Caco-2 (cell line): ENCODE results near the gene POFUT1. TPM values are rescaled to one million over a fixed set of nuclear protein-coding genes. Genes with fewer than 3 reads are reported as not detected.
A peak's percentile ranks its signal among the peaks of the same experiment; 100 is the strongest.

Experiments
- BruUV-seq: library from RNA; stranded (reverse); fragments of 400-500 nt; replicated peaks from 2 replicates; lab custom pipeline; 2021; lab: Mats Ljungman, UMichigan
- CTCF ChIA-PET: fragments of 300-600 bp; sonication (Branson Sonifier 250); formaldehyde crosslinking; loops from one replicate; lab custom pipeline; 2022; ENCODE audit warnings: antibody characterized with exemption; lab: Charles Lee
- POLR2A ChIA-PET: fragments of 300-600 bp; sonication (Branson Sonifier 250); formaldehyde crosslinking; loops from one replicate; lab custom pipeline; 2022; ENCODE audit warnings: antibody characterized with exemption; lab: Charles Lee
- DNase-seq, 2 experiments: peaks; one replicate each; pipeline versions ENCODE4 v3.0.0 to v3.0.0-alpha.2; 2020 to 2022
- H3K27me3 ChIP-seq: replicated peaks from 2 replicates; pipeline ENCODE4 v1.6.0; 2011; ENCODE audit warnings: low read length; ENCODE audit not compliant: control insufficient read depth, insufficient read depth
- H3K36me3 ChIP-seq: 2 replicates; pipeline ENCODE4 v1.5.1; 2011; ENCODE audit warnings: low read length; ENCODE audit not compliant: control insufficient read depth, insufficient read depth
- H3K4me1 ChIP-seq: fragments of 250-450 bp; sonication (Bioruptor Pico); 2 replicates; pipeline ENCODE4 v1.5.1; 2020; ENCODE audit warnings: mild to moderate bottlenecking
- H3K4me3 ChIP-seq: 2 replicates; pipeline ENCODE4 v1.5.1; 2011; ENCODE audit warnings: low read depth, mild to moderate bottlenecking, control low read depth, low read length
- H3K9me3 ChIP-seq: fragments of 250-450 bp; sonication (Bioruptor Pico); 2 replicates; pipeline ENCODE4 v1.5.1; 2020; ENCODE audit warnings: mild to moderate bottlenecking, moderate library complexity
- H3K27ac Mint-ChIP-seq: one replicate; pipeline ENCODE4 v1.8.0; 2022; ENCODE audit warnings: mixed read lengths; ENCODE audit not compliant: unreplicated experiment
- H3K27me3 Mint-ChIP-seq: one replicate; pipeline ENCODE4 v1.8.0; 2022; ENCODE audit warnings: mixed read lengths; ENCODE audit not compliant: insufficient read depth, unreplicated experiment
- H3K36me3 Mint-ChIP-seq: one replicate; pipeline ENCODE4 v1.8.0; 2022; ENCODE audit warnings: mild to moderate bottlenecking, mixed read lengths; ENCODE audit not compliant: insufficient read depth, unreplicated experiment
- H3K4me1 Mint-ChIP-seq: one replicate; pipeline ENCODE4 v1.8.0; 2022; ENCODE audit warnings: low read depth, mixed read lengths; ENCODE audit not compliant: unreplicated experiment
- H3K4me3 Mint-ChIP-seq: one replicate; pipeline ENCODE4 v1.8.0; 2022; ENCODE audit warnings: mild to moderate bottlenecking, moderate library complexity, mixed read lengths; ENCODE audit not compliant: unreplicated experiment
- H3K9me3 Mint-ChIP-seq: one replicate; pipeline ENCODE4 v1.8.0; 2022; ENCODE audit warnings: mixed read lengths; ENCODE audit not compliant: unreplicated experiment
- CTCF ChIP-seq, 2 experiments: fragments of 200-600 bp in 1 of 2; IDR thresholded peaks; 1 replicate in 1 of 2; 2 replicates in 1 of 2; pipeline versions ENCODE4 v1.5.1 to v1.8.0; 2011 to 2022; ENCODE audit warnings: antibody characterized with exemption in 1 of 2, control low read depth in 1 of 2, inconsistent platforms in 1 of 2, low read depth in 1 of 2, low read length in 1 of 2, mild to moderate bottlenecking in 1 of 2, moderate library complexity in 1 of 2; ENCODE audit not compliant: insufficient read depth in 1 of 2, severe bottlenecking in 1 of 2, unreplicated experiment in 1 of 2
- intact Hi-C: fragments of 100-400 bp; cut with micrococcal nuclease; formaldehyde crosslinking; loops from one replicate; pipeline ENCODE4 v1.10.0; 2022; ENCODE audit not compliant: unreplicated experiment
- total RNA-seq: library from RNA; stranded (reverse); gene quantifications from 2 replicates; pipeline ENCODE4 v1.2.3, GENCODE V29; 2022

The POFUT1 gene
- total RNA-seq, 1 experiment from 2014 or later = 158 TPM

- Mint-ChIP-seq H3K4me3 (no peak overlapping the region), H3K36me3 (peaks cover 98% of the 10 kb centered on the region), H3K27me3 (no peaks in the 10 kb centered on the region), H3K4me1 (peaks cover 58% of the 10 kb centered on the region), H3K9me3 (no peaks in the 10 kb centered on the region), H3K27ac (peak overlapping the region; percentile 40)
- no peak overlapping the region for H3K4me3 ChIP-seq
- intact Hi-C loops = no loop called here
- no peaks in the 10 kb centered on the region for H3K9me3 ChIP-seq
- no TSS peak for BruUV-seq
- no peak for TF ChIP-seq CTCF (IDR thresholded peaks at IDR 0.05; ENCODE audit: insufficient read depth in 1 of 2, low read depth in 1 of 2, low read length in 1 of 2, severe bottlenecking in 1 of 2, unreplicated experiment in 1 of 2)
- peaks cover 27% of the 10 kb centered on the region for H3K36me3 ChIP-seq
- DNase-seq = no peak
- peaks cover 36% of the 10 kb centered on the region for H3K4me1 ChIP-seq
- ChIA-PET CTCF (interaction anchor here (0.5 to 1.0 kb wide), 3 partner anchors 94 to 215 kb away, joined by 3 to 5 read pairs (median 3); no protein-coding TSS in a partner anchor), POLR2A (interaction anchor here (0.5 kb wide), 3 partner anchors 119 to 180 kb away, joined by 5 to 9 read pairs (median 6); no protein-coding TSS in a partner anchor)
- no peaks in the 10 kb centered on the region for H3K27me3 ChIP-seq
Observed at GRCh38 chr20:32232326-32232886, 24.7 kb downstream of the POFUT1 start.

GRCh38 chr20:32233286-32233685, 25.6 kb downstream of the POFUT1 start:
- TF ChIP-seq CTCF (IDR thresholded peaks at IDR 0.05; ENCODE audit: insufficient read depth in 1 of 2, low read depth in 1 of 2, low read length in 1 of 2, severe bottlenecking in 1 of 2, unreplicated experiment in 1 of 2) = no peak
- Mint-ChIP-seq H3K4me3 (no peak overlapping the region), H3K4me1 (peaks cover 51% of the 10 kb centered on the region), H3K36me3 (peaks cover 91% of the 10 kb centered on the region), H3K9me3 (no peaks in the 10 kb centered on the region), H3K27ac (peak overlapping the region; percentile 40), H3K27me3 (no peaks in the 10 kb centered on the region)
- POLR2A ChIA-PET = interaction anchor here (0.5 kb wide), 1 partner anchor 179 kb away, joined by 9 read pairs; no protein-coding TSS in a partner anchor
- no peak for DNase-seq
- BruUV-seq = no TSS peak
- peaks cover 26% of the 10 kb centered on the region for H3K36me3 ChIP-seq
- no peaks in the 10 kb centered on the region for H3K9me3 ChIP-seq
- H3K4me3 ChIP-seq = no peak overlapping the region
- H3K27me3 ChIP-seq = no peaks in the 10 kb centered on the region
- H3K4me1 ChIP-seq = peaks cover 30% of the 10 kb centered on the region
- intact Hi-C loops = no loop called here
- CTCF ChIA-PET = interaction anchor here (0.6 to 1.0 kb wide), 3 partner anchors 93 to 712 kb away, joined by 3 to 6 read pairs (median 5); no protein-coding TSS in a partner anchor

GRCh38 chr20:32234135-32234808, 26.6 kb downstream of the POFUT1 start:
- BruUV-seq = no TSS peak
- Mint-ChIP-seq H3K9me3 (no peaks in the 10 kb centered on the region), H3K4me3 (no peak overlapping the region), H3K4me1 (peaks cover 41% of the 10 kb centered on the region), H3K36me3 (peaks cover 81% of the 10 kb centered on the region), H3K27me3 (no peaks in the 10 kb centered on the region), H3K27ac (no peak overlapping the region)
- DNase-seq = no peak
- Histone ChIP-seq H3K4me1 (peaks cover 21% of the 10 kb centered on the region), H3K9me3 (no peaks in the 10 kb centered on the region), H3K4me3 (no peak overlapping the region), H3K27me3 (no peaks in the 10 kb centered on the region), H3K36me3 (peaks cover 22% of the 10 kb centered on the region)
- intact Hi-C loops = no loop called here
- CTCF ChIA-PET = no interaction called here
- POLR2A ChIA-PET = no interaction called here
- TF ChIP-seq CTCF (IDR thresholded peaks at IDR 0.05; ENCODE audit: insufficient read depth in 1 of 2, low read depth in 1 of 2, low read length in 1 of 2, severe bottlenecking in 1 of 2, unreplicated experiment in 1 of 2) = no peak
